Measurements from ENCODE around the gene XPO5.

Gene XPO5

DNA sequence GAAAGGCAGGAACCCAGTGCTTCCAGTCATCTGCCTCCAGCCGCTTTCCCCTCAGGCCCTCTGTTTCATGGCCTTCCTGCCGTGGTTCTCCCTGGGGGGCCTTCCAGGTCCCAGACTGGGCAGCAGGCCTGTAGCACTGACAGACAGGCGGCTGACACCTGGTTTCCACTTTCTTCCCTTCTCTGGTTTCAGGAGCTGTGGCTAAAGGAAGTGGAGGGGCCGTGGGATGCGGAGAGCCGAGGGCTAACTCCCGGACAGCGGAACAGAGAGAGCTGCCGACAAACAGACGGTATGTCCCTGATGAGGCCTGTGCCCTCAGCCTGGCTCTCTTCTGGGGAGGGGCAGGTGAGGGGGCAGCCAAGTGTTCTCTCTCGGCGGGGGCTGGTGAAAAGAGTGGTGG is 78.1 kb downstream of the XPO5 start:
- H4K20me1 ChIP-seq (ENCODE audit: insufficient read depth) = no peaks in the 10 kb centered on the region
- no peak overlapping the region for H3K4me2 ChIP-seq
- peaks cover 8% of the 10 kb centered on the region for H3K4me1 ChIP-seq (ENCODE audit: low read depth, poor library complexity, severe bottlenecking)
- H3K27ac ChIP-seq = no peak overlapping the region
- no peak overlapping the region for H3K4me3 ChIP-seq (IDR thresholded peaks at IDR 0.05; ENCODE audit: insufficient read depth, low read depth, low read length)
- no peaks in the 10 kb centered on the region for H3K27me3 ChIP-seq (ENCODE audit: insufficient read depth, low read depth)
- H3K9ac ChIP-seq = no peak overlapping the region
- H3K36me3 ChIP-seq (ENCODE audit: insufficient read depth) = no peaks in the 10 kb centered on the region
- no peaks in the 10 kb centered on the region; the same call in 1 of the 2 replicates for H3K79me2 ChIP-seq (ENCODE audit: insufficient read depth, low read depth)
- TF ChIP-seq CTCF (conservative IDR thresholded peaks at IDR 0.05; ENCODE audit: low read depth, low read length) = no peak
- no peak overlapping the region for H2AFZ ChIP-seq (ENCODE audit: low read depth)

GRCh38 chr6:43497129-43497396 is 78.8 kb downstream of the XPO5 start:
- no peaks in the 10 kb centered on the region for H3K27me3 ChIP-seq (ENCODE audit: insufficient read depth, low read depth)
- no peak overlapping the region for H2AFZ ChIP-seq (ENCODE audit: low read depth)
- no peaks in the 10 kb centered on the region for H3K36me3 ChIP-seq (ENCODE audit: insufficient read depth)
- H3K27ac ChIP-seq = no peak overlapping the region
- H3K4me1 ChIP-seq (ENCODE audit: low read depth, poor library complexity, severe bottlenecking) = peaks cover 8% of the 10 kb centered on the region
- TF ChIP-seq CTCF (conservative IDR thresholded peaks at IDR 0.05; ENCODE audit: low read depth, low read length) = no peak
- no peak overlapping the region for H3K4me2 ChIP-seq
- no peaks in the 10 kb centered on the region; the same call in 1 of the 2 replicates for H3K79me2 ChIP-seq (ENCODE audit: insufficient read depth, low read depth)
- no peak overlapping the region for H3K9ac ChIP-seq
- H3K4me3 ChIP-seq (IDR thresholded peaks at IDR 0.05; ENCODE audit: insufficient read depth, low read depth, low read length) = no peak overlapping the region
- no peaks in the 10 kb centered on the region for H4K20me1 ChIP-seq (ENCODE audit: insufficient read depth)

GRCh38 chr6:43496370-43497128 is 79.3 kb downstream of the XPO5 start:
- Histone ChIP-seq H2AFZ (ENCODE audit: low read depth) (no peak overlapping the region), H3K4me3 (IDR thresholded peaks at IDR 0.05; ENCODE audit: insufficient read depth, low read depth, low read length) (no peak overlapping the region), H3K27me3 (ENCODE audit: insufficient read depth, low read depth) (no peaks in the 10 kb centered on the region), H3K36me3 (ENCODE audit: insufficient read depth) (no peaks in the 10 kb centered on the region), H3K4me1 (ENCODE audit: low read depth, poor library complexity, severe bottlenecking) (peaks cover 8% of the 10 kb centered on the region), H3K4me2 (no peak overlapping the region), H3K79me2 (ENCODE audit: insufficient read depth, low read depth) (no peaks in the 10 kb centered on the region; the same call in 1 of the 2 replicates), H3K27ac (no peak overlapping the region), H3K9ac (no peak overlapping the region), H4K20me1 (ENCODE audit: insufficient read depth) (no peaks in the 10 kb centered on the region)
- peak; percentile 48 for TF ChIP-seq CTCF (conservative IDR thresholded peaks at IDR 0.05; ENCODE audit: low read depth, low read length)

DNA sequence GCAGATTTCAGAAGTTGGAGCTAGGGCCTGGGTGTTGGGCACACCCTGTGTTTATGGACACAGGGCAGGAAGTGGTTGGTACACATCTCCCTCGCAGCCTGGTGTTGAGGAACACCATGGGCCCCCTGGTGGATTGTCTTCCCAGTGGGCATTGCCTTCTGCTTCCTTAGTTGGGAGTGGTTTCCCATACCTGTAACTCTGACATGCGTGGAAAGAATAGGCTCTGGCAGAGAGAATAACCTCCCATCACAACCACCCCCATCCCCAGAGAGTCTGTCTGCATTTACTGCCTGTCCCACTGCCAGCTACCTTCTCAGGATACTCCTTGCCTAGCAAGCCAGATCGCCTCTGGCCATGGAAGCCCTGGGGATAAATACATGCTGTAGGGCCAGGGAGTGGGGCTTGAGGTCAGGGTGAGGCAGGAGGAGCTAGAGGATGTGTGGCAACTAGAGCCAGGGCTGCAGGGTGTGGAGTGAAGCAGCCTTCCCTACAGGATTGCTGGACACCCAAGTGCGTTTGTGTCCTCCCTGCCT is 80.4 kb downstream of the XPO5 start:
- no peaks in the 10 kb centered on the region for H3K36me3 ChIP-seq (ENCODE audit: insufficient read depth)
- H3K27me3 ChIP-seq (ENCODE audit: insufficient read depth, low read depth) = no peaks in the 10 kb centered on the region
- no peak overlapping the region for H2AFZ ChIP-seq (ENCODE audit: low read depth)
- H3K27ac ChIP-seq = no peak overlapping the region
- H4K20me1 ChIP-seq (ENCODE audit: insufficient read depth) = no peaks in the 10 kb centered on the region
- TF ChIP-seq CTCF (conservative IDR thresholded peaks at IDR 0.05; ENCODE audit: low read depth, low read length) = no peak
- H3K4me1 ChIP-seq (ENCODE audit: low read depth, poor library complexity, severe bottlenecking) = peaks cover 8% of the 10 kb centered on the region
- H3K9ac ChIP-seq = no peak overlapping the region
- no peaks in the 10 kb centered on the region; the same call in 1 of the 2 replicates for H3K79me2 ChIP-seq (ENCODE audit: insufficient read depth, low read depth)
- H3K4me2 ChIP-seq = no peak overlapping the region
- H3K4me3 ChIP-seq (IDR thresholded peaks at IDR 0.05; ENCODE audit: insufficient read depth, low read depth, low read length) = no peak overlapping the region
